HG03439 (cell line): ENCODE results near the gene PGK1.
"Not testable (repeated sequence)": the region's sequence is repeated elsewhere in the genome, so short reads cannot be mapped to it uniquely, and the experiment has no call there.

Source experiments
- ATAC-seq: cut with Tn5 transposase; IDR thresholded peaks from one replicate; pipeline ENCODE4 v1.9.1; 2021; ENCODE audit warnings: mild to moderate bottlenecking, moderate library complexity; ENCODE audit not compliant: unreplicated experiment

The PGK1 gene

DNA sequence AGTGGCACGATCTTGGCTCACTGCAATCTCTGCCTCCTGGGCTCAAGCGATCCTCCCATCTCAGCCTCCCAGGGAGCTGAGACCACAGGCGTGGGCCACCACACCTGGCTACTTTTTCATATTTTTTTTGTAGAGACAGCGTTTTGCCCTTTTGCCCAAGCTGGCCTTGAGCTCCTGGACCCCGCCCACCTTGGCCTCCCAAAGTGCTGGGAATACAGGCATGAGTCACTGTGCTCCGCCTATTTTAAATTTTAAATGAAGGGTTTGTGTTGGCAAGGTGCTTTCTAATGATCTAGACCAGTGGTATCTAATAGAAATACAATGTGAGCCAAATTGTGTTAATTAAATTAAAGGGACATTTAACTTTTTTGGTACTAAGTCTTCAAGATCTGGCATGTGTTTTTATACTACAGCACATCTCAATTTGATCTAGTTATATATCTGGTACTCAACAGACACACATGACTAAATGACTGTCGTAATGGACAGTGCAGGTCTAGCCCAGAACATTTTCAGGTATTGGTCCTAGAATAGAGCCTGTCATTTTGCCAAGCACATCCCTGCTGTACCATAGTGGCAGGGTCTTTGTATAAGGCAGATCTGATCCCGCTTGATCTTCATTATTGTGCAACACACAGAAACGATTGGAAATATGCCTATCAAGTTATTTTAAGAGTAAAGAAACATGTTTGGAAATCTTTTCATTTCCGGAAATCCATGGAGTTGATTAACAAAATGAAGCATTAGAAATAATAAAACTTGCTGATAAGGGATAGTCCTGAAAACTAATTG is 7.3 kb downstream of the PGK1 start:
- no peak for ATAC-seq

GRCh38 chrX:78116365-78116764 is 12.3 kb downstream of the PGK1 start:
- ATAC-seq: no peak

GRCh38 chrX:78116766-78117165 is 12.7 kb downstream of the PGK1 start:
- no peak for ATAC-seq

DNA sequence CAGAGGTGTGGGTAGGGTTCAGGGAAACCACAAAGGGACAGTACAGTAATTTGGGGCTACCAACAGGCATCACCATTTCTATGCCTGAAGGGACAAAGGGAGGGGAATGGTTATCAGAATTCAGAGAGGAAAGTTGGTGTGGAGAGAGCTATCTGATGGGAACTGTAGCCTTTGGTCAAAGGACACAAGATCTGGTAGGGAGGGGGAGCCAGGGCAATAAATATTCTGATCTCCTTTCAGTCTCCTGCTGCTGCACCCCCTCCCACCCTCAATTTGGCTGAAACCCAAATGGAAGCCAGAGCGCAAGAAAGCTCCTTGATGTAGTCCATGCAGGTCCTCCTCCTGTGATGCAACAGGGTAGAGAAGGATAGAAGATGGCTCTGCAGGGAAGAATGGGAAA is 14.6 kb downstream of the PGK1 start:
- no peak for ATAC-seq

- no peak for ATAC-seq
Observed at GRCh38 chrX:78119521-78120227, 15.6 kb downstream of the PGK1 start.

DNA sequence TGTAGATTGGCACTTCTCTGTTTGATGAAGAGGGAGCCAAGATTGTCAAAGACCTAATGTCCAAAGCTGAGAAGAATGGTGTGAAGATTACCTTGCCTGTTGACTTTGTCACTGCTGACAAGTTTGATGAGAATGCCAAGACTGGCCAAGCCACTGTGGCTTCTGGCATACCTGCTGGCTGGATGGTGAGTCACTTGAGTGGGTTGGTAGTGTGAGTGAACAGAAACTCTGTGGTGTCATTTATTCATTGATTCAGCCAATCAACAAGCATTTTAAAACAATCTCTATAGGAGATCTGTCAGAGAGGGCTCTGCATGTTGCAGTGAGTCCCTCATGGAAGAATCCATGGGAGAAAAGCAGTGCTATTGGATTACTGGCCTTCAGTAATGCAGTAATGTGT is 19.1 kb downstream of the PGK1 start:
- ATAC-seq: no peak

- ATAC-seq: no peak
Observed at GRCh38 chrX:78124307-78124706, 20.3 kb downstream of the PGK1 start.

- no peak for ATAC-seq
Observed at GRCh38 chrX:78125148-78125547, 21.1 kb downstream of the PGK1 start.

GRCh38 chrX:78125781-78126180 is 21.7 kb downstream of the PGK1 start:
- not testable (repeated sequence) for ATAC-seq

- ATAC-seq: no peak
Observed at GRCh38 chrX:78129714-78130113, 25.7 kb downstream of the PGK1 start.

GRCh38 chrX:78130396-78130795 is 26.3 kb downstream of the PGK1 start:
- ATAC-seq: no peak

DNA sequence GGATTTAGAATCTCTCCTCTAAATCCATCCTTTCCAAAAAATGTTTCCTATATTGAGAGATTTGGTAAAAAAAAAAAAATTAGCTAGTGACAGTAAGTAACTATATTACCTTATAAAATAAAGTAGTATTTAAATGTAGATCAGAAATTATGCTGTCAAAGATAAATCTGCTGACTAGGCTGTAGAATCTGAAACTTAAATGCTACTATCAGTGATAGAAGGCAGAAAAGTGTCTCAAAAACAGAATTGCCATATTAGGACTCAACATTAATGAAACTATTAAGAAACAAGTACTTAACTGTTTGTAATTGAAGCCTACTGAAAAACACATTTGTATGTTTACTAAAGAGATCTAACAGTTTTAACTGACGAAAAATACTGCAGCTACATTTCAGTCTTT is 27.1 kb downstream of the PGK1 start:
- no peak for ATAC-seq

DNA sequence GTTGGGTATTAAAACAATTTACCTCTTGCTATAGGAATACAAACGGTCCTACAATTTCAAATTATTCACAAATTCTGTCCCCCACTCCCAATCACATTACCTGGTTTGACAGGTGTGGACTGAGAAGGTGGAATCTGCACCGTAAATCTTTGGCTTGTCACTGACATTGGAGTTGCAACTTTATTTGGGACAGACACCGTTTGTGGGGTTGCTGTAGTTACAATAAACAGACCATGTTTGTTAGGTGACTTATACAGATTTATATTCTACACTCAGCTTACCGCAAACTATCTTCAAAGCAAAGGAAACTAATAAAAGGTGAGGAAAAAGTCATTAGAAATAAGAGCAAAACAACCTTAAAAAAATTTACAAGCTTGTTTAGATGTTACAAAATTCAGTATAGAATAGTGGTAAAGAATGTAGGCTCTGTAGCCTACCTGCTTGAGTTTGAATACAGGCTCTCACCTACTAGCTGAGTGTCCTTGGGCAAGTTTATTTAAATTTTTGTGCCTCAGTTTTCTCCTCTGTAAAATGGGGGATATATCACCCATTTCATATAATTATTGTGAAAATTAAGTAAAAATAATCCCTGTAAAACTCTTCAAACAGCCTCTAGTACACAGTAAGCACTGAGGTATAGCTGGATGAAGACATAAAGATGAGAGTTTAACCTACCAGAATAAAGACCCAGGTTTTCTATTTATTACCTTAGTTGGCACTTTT is 29.4 kb downstream of the PGK1 start:
- ATAC-seq: no peak

DNA sequence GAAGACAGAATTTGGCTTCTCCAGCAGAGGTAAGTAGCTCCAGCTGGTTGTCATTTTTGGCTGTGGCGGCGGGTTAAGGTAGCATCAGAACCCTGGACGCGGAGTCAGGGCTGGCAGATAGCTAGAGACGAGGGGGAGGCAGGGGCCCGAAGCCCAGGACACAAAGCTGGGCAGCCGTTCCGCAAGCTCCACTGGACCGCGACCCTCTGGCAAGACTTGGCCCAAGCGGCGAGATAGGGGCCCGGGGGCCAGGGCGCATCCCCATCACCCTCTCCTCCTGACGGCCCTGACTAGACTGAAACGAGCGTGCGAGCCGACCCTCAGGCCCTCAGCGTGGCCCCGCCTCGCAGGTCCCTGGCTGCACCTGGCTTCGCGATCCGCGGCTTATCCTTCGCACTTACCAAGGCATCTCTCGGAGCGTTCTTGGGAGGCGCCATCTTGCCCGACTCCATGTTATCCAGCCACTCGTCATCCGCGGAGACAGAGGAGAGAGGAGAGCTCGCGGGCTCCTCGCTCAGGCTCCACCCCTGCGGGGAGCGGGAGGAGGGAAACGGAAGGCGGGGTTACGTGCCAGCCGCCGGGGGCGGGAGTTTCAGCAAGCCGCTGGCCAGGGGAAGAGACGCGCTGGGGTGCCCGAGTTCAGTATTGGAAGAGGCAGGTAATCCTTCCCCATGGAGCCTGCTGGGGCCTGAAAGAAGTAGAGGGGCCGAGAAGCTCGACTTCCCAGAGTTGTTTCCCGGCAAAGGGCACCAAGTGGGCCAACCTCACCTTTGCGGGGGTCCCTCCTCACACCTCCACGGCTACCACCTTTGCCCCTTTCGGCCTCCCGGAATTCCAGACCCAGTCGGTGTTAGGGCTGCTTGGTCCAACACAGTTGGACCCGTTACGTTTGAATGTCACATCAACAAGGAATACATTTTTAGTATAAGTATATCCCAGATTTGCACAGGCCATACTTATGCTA is 35.4 kb downstream of the PGK1 start, which contains the start of gene TAF9B:
Gene TAF9B (minus strand): TSS at position 491 of the 964 bp plus-strand sequence. CDS start 39 bp downstream, at position 452.
- ATAC-seq: peak; percentile 91

GRCh38 chrX:78140206-78140605 is 36.2 kb downstream of the PGK1 start:
- ATAC-seq: no peak

DNA sequence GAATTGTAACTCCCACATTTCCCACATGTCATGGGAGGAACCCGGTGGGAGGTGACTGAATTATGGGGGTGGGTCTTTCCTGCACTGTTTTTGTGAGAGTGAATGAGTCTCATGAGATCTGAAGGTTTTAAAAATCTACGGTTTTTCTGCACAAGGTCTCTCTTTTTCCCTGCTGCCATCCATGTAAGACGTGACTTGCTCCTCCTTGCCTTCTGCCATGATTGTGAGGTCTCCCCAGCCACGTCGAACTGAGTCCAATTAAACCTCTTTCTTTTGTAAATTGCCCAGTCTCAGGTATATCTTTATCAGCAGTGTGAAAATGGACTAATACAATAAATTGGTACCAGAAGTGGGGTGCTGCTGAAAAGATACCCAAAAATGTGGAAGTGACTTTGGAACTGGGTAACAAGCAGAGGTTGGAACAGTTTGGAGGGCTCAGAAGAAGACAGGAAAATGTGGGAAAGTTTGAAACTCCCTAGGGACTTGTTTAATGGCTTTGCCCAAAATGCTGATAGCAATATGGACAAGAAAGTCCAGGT is 43.0 kb downstream of the PGK1 start:
- not testable (repeated sequence) for ATAC-seq

DNA sequence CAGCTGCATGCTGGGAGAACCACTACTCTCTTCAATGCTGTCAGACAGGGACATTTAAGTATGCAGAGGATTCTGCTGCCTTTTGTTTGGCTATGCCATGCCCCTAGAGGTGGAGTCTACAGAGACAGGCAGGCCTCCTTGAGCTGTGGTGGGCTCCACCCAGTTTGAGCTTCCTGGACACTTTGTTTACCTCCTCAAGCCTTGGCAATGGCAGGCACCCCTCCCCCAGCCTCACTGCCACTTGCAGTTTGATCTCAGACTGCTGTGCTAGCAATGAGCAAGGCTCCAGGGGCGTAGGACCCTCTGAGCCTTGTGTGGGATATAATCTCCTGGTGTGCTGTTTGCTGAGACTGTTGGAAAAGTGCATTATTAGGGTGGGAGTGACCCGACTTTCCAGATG is 53.3 kb downstream of the PGK1 start:
- not testable (repeated sequence) for ATAC-seq

GRCh38 chrX:78157846-78158245 is 53.8 kb downstream of the PGK1 start:
- ATAC-seq: not testable (repeated sequence)

DNA sequence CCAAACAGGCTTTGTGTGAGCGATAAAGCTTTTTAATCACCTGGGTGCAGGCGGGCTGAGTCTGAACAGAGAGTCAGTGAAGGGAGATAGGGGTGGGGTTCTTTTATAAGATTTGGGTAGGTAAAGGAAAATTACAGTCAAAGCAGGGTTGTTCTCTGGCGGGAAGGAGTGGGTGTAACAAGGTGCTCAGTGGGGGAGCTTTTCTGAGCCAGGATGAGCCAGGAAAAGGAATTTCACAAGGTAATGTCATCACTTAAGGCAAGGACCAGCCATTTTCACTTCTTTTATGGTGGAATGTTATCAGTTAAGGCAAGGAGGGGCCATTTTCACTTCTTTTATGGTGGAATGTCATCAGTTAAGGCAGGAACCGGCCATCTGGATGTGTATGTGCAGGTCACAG is 56.7 kb downstream of the PGK1 start:
- not testable (repeated sequence) for ATAC-seq

DNA sequence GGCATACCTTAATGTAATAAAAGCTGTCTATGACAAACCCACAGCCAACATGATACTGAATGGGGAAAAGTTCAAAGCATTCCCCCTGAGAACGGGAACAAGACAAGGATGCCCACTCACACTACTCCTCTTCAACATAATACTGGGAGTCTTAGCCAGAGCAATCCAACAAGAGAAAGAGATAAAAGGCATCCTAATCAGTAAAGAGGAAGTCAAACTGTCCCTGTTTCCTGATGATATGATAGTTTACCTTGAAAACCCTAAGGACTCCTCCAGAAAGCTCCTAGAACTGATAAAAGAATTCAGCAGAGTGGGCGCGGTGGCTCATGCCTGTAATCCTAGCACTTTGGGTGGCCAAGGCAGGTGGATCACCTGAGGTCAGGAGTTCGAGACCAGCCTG is 59.1 kb downstream of the PGK1 start:
- not testable (repeated sequence) for ATAC-seq
